Liver (tissue), 9 donors: ENCODE results near the gene ZBTB7A. TPM values are rescaled to one million over a fixed set of nuclear protein-coding genes. Genes with fewer than 3 reads are reported as not detected.

Experiments
- DNase-seq: peaks from one replicate; pipeline ENCODE4 v3.0.0-alpha.2; 2017; ENCODE audit warnings: low spot score
- H3K27ac ChIP-seq, 2 donors: one replicate each; pipeline ENCODE4 v1.7.0; 2013; ENCODE audit warnings: inconsistent platforms in 2 of 2, low read length in 2 of 2, control low read depth in 1 of 2, low read depth in 1 of 2, mild to moderate bottlenecking in 1 of 2
- H3K27me3 ChIP-seq, 4 donors: one replicate each; pipeline versions ENCODE4 v1.6.1 to v1.7.0; 2013; ENCODE audit warnings: low read length in 3 of 4, inconsistent platforms in 1 of 4, mild to moderate bottlenecking in 1 of 4, moderate library complexity in 1 of 4; ENCODE audit not compliant: control insufficient read depth in 4 of 4, insufficient read depth in 4 of 4
- H3K36me3 ChIP-seq, 4 donors: one replicate each; pipeline versions ENCODE4 v1.6.1 to v1.7.0; 2013; ENCODE audit warnings: low read length in 3 of 4, mild to moderate bottlenecking in 3 of 4, low read depth in 1 of 4, moderate library complexity in 1 of 4; ENCODE audit not compliant: control insufficient read depth in 4 of 4, insufficient read depth in 3 of 4
- H3K4me1 ChIP-seq, 4 donors: one replicate each; pipeline versions ENCODE4 v1.6.1 to v1.7.0; 2013; ENCODE audit warnings: low read length in 3 of 4, mild to moderate bottlenecking in 3 of 4, moderate library complexity in 1 of 4; ENCODE audit not compliant: control insufficient read depth in 4 of 4, insufficient read depth in 4 of 4
- H3K4me3 ChIP-seq, 3 donors: one replicate each; pipeline versions ENCODE4 v1.6.1 to v1.7.0; 2013; ENCODE audit warnings: low read length in 3 of 3, control low read depth in 1 of 3, low read depth in 1 of 3, mild to moderate bottlenecking in 1 of 3
- H3K9ac ChIP-seq, 2 donors: one replicate each; pipeline ENCODE4 v1.7.0; 2013; ENCODE audit warnings: low read length in 2 of 2, mild to moderate bottlenecking in 2 of 2, moderate library complexity in 2 of 2, control low read depth in 1 of 2, low read depth in 1 of 2
- H3K9me3 ChIP-seq, 4 donors: one replicate each; pipeline versions ENCODE4 v1.6.1 to v1.7.0; 2013; ENCODE audit warnings: low read length in 3 of 4; ENCODE audit not compliant: control insufficient read depth in 4 of 4
- FOXA1 ChIP-seq: IDR thresholded peaks from 2 replicates; pipeline ENCODE4 v1.6.1; 2016; ENCODE audit warnings: antibody characterized with exemption
- FOXA2 ChIP-seq: IDR thresholded peaks from 2 replicates; pipeline ENCODE4 v1.6.1; 2016; ENCODE audit warnings: antibody characterized with exemption
- HNF4G ChIP-seq: IDR thresholded peaks from 2 replicates; pipeline ENCODE4 v1.6.1; 2016; ENCODE audit warnings: antibody characterized with exemption
- NR2F2 ChIP-seq: IDR thresholded peaks from 2 replicates; pipeline ENCODE4 v1.6.1; 2016; ENCODE audit warnings: antibody characterized with exemption
- RAD21 ChIP-seq, 2 donors: IDR thresholded peaks; 2 replicates each; pipeline ENCODE4 v1.6.1; 2016; ENCODE audit warnings: antibody characterized with exemption in 2 of 2, mild to moderate bottlenecking in 2 of 2
- SP1 ChIP-seq: IDR thresholded peaks from 2 replicates; pipeline ENCODE4 v1.6.1; 2018; ENCODE audit warnings: antibody characterized with exemption, mild to moderate bottlenecking
- YY1 ChIP-seq: IDR thresholded peaks from 2 replicates; pipeline ENCODE4 v1.6.1; 2016; ENCODE audit warnings: antibody characterized with exemption, mild to moderate bottlenecking
- WGBS: extraction: QIAGEN DNeasy Blood & Tissue Kit; methylation state at CpG from one replicate; pipeline ENCODE4 v1.1.7; 2013; 5-methylcytosine and 5-hydroxymethylcytosine counted together
- polyA plus RNA-seq, 2 donors: library from polyadenylated mRNA; stranded (reverse) in 1 of 2; unstranded in 1 of 2; fragments of 200-250 nt in 1 of 2; fragments of >200 nt in 1 of 2; fragmentation: Nextera tagmentation in 1 of 2; extraction: Ambion mirVana in 1 of 2; gene quantifications; one replicate each; pipeline versions ENCODE4 v1.2.1 to v1.2.3, GENCODE V29; 2013 to 2015
- total RNA-seq, 2 donors: library from RNA; depleted of rRNA; stranded (reverse); fragments of >200 nt; gene quantifications; one replicate each; pipeline ENCODE4 v1.2.3, GENCODE V29; 2014
- TF ChIP-seq, protein P1 (sequence below): IDR thresholded peaks from 2 replicates; pipeline ENCODE4 v1.6.1; 2016; ENCODE audit warnings: antibody characterized with exemption
- TF ChIP-seq, protein P2 (sequence below): IDR thresholded peaks from 2 replicates; pipeline ENCODE4 v1.6.1; 2016; ENCODE audit warnings: antibody characterized with exemption, mild to moderate bottlenecking
- TF ChIP-seq, protein P3 (sequence below): IDR thresholded peaks from 2 replicates; pipeline ENCODE4 v1.6.1; 2016; ENCODE audit warnings: antibody characterized with exemption
- TF ChIP-seq, protein P4 (sequence below): fragments of 150-350 bp; IDR thresholded peaks from 2 replicates; pipeline ENCODE4 v1.5.1; 2017; ENCODE audit warnings: improper control_type of control experiment, low read depth, low read length; ENCODE audit not compliant: missing input control
- TF ChIP-seq, protein P5 (sequence below): IDR thresholded peaks from 2 replicates; pipeline ENCODE4 v1.6.1; 2016; ENCODE audit warnings: antibody characterized with exemption
- donor health status: healthy.
- donor health status: healthy.
- donor health status: healthy.
- donor health status: healthy.
- donor health status: healthy.

The ZBTB7A gene
- total and polyA plus RNA-seq, 4 donors, result 2.9 to 28.9 (median 17.6) TPM

DNA sequence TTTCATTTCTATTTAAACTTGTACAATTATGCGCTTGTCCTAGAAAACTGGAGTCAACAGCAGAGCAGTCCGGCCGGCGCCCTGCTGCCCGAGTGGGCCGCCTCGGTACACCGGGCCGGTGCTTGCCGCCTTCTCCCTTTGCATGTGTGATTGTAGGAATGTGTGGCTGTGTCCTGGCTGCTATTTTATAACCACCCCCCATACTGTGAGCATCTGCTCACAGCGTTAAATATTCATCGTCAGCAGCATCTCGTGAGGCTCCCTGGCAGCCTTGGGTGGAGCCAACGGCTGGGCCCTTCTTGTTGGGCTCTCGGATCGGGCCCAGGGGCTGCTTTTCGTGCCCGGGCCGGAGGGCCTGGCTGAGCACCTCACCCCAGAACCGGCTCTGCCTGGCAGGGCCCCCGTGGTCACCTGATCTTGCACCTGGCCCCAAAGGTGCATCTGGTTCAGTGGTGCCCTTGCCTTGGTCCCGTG lies 48.5 kb downstream of the ZBTB7A start:
- H3K27ac ChIP-seq, result no peak overlapping the region
- 94% methylated on average over 22 of the region's 22 CpGs for WGBS
- no peak for DNase-seq

DNA sequence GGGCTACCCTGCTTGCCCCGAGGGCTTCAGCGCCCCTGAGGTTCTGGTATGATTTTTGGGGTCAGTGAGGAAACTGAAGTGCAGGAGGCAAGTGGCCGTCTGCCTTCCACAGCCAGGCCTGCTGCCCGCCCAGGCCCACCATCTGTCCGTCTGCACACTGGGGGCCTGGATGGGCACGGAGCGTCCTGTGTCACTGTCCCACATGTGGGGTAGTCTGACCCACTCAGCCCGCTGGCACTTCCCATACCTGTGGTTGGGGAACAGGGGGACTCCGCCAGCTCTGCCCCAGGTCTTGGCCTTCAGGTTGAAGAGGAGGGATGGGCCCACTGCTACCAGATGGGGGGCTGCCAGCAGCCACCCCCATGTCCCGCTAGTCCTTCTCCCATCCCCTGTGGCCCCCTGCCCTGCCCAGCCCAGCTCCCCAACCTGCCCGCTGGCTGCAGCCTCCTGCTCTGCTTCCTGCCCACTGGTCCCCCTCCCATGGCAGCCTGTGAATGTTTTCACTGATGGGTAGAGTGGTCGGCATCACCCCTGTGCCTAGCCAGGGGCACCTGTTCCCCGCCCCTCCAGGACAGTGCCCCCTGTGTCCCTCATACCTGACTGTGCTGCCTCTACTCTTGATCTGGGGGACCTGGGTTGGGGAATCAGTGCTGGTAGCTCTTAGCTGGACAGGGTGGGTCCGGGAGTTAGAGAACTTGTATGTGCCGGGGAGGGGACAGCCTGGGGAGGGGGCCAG lies 49.6 kb downstream of the ZBTB7A start:
- H3K27ac ChIP-seq, result no peak overlapping the region
- H3K4me3 ChIP-seq, result no peak overlapping the region
- peaks cover 5 to 20% (median 12%) of the 10 kb centered on the region in 4 donors for H3K36me3 ChIP-seq
- 95% methylated on average over 15 of the region's 15 CpGs for WGBS
- DNase-seq, result no peak
- H3K27me3 ChIP-seq, result no peaks in the 10 kb centered on the region
- H3K9me3 ChIP-seq, result no peaks in the 10 kb centered on the region
- TF ChIP-seq YY1, result no peak
- no peak for TF ChIP-seq FOXA1
- TF ChIP-seq, protein P1, sequence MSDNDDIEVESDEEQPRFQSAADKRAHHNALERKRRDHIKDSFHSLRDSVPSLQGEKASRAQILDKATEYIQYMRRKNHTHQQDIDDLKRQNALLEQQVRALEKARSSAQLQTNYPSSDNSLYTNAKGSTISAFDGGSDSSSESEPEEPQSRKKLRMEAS, result no peak
- no peak for TF ChIP-seq FOXA2
- no peak for TF ChIP-seq SP1
- TF ChIP-seq HNF4G, result no peak
- TF ChIP-seq, protein P2, sequence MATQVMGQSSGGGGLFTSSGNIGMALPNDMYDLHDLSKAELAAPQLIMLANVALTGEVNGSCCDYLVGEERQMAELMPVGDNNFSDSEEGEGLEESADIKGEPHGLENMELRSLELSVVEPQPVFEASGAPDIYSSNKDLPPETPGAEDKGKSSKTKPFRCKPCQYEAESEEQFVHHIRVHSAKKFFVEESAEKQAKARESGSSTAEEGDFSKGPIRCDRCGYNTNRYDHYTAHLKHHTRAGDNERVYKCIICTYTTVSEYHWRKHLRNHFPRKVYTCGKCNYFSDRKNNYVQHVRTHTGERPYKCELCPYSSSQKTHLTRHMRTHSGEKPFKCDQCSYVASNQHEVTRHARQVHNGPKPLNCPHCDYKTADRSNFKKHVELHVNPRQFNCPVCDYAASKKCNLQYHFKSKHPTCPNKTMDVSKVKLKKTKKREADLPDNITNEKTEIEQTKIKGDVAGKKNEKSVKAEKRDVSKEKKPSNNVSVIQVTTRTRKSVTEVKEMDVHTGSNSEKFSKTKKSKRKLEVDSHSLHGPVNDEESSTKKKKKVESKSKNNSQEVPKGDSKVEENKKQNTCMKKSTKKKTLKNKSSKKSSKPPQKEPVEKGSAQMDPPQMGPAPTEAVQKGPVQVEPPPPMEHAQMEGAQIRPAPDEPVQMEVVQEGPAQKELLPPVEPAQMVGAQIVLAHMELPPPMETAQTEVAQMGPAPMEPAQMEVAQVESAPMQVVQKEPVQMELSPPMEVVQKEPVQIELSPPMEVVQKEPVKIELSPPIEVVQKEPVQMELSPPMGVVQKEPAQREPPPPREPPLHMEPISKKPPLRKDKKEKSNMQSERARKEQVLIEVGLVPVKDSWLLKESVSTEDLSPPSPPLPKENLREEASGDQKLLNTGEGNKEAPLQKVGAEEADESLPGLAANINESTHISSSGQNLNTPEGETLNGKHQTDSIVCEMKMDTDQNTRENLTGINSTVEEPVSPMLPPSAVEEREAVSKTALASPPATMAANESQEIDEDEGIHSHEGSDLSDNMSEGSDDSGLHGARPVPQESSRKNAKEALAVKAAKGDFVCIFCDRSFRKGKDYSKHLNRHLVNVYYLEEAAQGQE, result no peak
- TF ChIP-seq, protein P3, sequence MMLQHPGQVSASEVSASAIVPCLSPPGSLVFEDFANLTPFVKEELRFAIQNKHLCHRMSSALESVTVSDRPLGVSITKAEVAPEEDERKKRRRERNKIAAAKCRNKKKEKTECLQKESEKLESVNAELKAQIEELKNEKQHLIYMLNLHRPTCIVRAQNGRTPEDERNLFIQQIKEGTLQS, result no peak
- TF ChIP-seq RAD21 (IDR thresholded peaks at IDR 0.05), result no peak
- TF ChIP-seq, protein P4, sequence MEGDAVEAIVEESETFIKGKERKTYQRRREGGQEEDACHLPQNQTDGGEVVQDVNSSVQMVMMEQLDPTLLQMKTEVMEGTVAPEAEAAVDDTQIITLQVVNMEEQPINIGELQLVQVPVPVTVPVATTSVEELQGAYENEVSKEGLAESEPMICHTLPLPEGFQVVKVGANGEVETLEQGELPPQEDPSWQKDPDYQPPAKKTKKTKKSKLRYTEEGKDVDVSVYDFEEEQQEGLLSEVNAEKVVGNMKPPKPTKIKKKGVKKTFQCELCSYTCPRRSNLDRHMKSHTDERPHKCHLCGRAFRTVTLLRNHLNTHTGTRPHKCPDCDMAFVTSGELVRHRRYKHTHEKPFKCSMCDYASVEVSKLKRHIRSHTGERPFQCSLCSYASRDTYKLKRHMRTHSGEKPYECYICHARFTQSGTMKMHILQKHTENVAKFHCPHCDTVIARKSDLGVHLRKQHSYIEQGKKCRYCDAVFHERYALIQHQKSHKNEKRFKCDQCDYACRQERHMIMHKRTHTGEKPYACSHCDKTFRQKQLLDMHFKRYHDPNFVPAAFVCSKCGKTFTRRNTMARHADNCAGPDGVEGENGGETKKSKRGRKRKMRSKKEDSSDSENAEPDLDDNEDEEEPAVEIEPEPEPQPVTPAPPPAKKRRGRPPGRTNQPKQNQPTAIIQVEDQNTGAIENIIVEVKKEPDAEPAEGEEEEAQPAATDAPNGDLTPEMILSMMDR, result no peak
- H3K4me1 ChIP-seq, result peaks cover 5 to 46% (median 21%) of the 10 kb centered on the region in 4 donors
- no peak overlapping the region for H3K9ac ChIP-seq

More for the DNA sequence above, 48.5 kb downstream of the ZBTB7A start:
- peaks cover 2 to 35% (median 17%) of the 10 kb centered on the region in 4 donors for H3K4me1 ChIP-seq
- peaks cover 5 to 17% (median 11%) of the 10 kb centered on the region in 4 donors for H3K36me3 ChIP-seq
- H3K27me3 ChIP-seq, result no peaks in the 10 kb centered on the region
- H3K9me3 ChIP-seq, result no peaks in the 10 kb centered on the region
- H3K9ac ChIP-seq, result no peak overlapping the region
- no peak overlapping the region for H3K4me3 ChIP-seq
- no peak for TF ChIP-seq NR2F2
- TF ChIP-seq, protein P5, sequence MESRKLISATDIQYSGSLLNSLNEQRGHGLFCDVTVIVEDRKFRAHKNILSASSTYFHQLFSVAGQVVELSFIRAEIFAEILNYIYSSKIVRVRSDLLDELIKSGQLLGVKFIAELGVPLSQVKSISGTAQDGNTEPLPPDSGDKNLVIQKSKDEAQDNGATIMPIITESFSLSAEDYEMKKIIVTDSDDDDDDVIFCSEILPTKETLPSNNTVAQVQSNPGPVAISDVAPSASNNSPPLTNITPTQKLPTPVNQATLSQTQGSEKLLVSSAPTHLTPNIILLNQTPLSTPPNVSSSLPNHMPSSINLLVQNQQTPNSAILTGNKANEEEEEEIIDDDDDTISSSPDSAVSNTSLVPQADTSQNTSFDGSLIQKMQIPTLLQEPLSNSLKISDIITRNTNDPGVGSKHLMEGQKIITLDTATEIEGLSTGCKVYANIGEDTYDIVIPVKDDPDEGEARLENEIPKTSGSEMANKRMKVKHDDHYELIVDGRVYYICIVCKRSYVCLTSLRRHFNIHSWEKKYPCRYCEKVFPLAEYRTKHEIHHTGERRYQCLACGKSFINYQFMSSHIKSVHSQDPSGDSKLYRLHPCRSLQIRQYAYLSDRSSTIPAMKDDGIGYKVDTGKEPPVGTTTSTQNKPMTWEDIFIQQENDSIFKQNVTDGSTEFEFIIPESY, result no peak
